HCT116 (cell line): Measurements from ENCODE around the gene TMEM106C. TPM values are rescaled to one million over a fixed set of nuclear protein-coding genes. Genes with fewer than 3 reads are reported as not detected.

Experiments used
- ATAC-seq: fragments of 200-7000 bp; cut with Tn5 transposase; 2 replicates; pipeline ENCODE4 v1.9.1; 2020; ENCODE audit warnings: mild to moderate bottlenecking, moderate library complexity
- BruUV-seq: library from RNA; stranded (reverse); fragments of 400-500 nt; replicated peaks from 2 replicates; lab custom pipeline; 2021; lab: Mats Ljungman, UMichigan
- CTCF ChIA-PET: fragments of 300-600 bp; sonication (Branson Sonifier 250); formaldehyde crosslinking; loops from one replicate; lab custom pipeline; 2021; ENCODE audit warnings: antibody characterized with exemption; lab: Charles Lee
- POLR2A ChIA-PET: fragments of 300-600, 350-600 bp; sonication (Branson Sonifier 250); formaldehyde crosslinking; loops from one replicate; lab custom pipeline; 2021; ENCODE audit warnings: antibody characterized with exemption; lab: Charles Lee
- RAD21 ChIA-PET, 2 experiments: fragments of 300-600 bp; sonication (Branson Sonifier 250); formaldehyde crosslinking; loops; one replicate each; lab custom pipeline; 2023; ENCODE audit warnings: low total read pairs in 2 of 2; ENCODE audit not compliant: uncharacterized antibody in 2 of 2, unreplicated experiment in 2 of 2, low non-redundant PET in 1 of 2; lab: Charles Lee
- DNase-seq: peaks from one replicate; pipeline ENCODE4 v3.0.0-alpha.2; 2010; ENCODE audit warnings: low read depth, low spot score
- H2AFZ ChIP-seq: fragments of 200-600 bp; shearing (Covaris generic), sonication (generic); 2 replicates; pipeline ENCODE4 v1.6.1; 2017; ENCODE audit warnings: low read depth, mixed run types, mixed read lengths, antibody characterized with exemption, low read length; ENCODE audit not compliant: poor library complexity, severe bottlenecking
- H3K27ac ChIP-seq: 2 replicates; pipeline ENCODE4 v1.5.1; 2012; ENCODE audit warnings: low read depth, low read length
- H3K27me3 ChIP-seq: fragments of 200-600 bp; sonication (generic); 2 replicates; pipeline ENCODE4 v1.6.1; 2016; ENCODE audit warnings: mixed run types, low read length, mixed read lengths; ENCODE audit not compliant: insufficient read depth
- H3K36me3 ChIP-seq, 2 experiments: fragments of 200-500 bp in 1 of 2; fragments of 200-600 bp in 1 of 2; sonication (Bioruptor generic) in 1 of 2; sonication (generic) in 1 of 2; 2 replicates each; pipeline versions ENCODE4 v1.5.1 to v1.6.1; 2014 to 2016; ENCODE audit warnings: low read length in 2 of 2, inconsistent platforms in 1 of 2, mixed read lengths in 1 of 2, mixed run types in 1 of 2; ENCODE audit not compliant: insufficient read depth in 2 of 2, control insufficient read depth in 1 of 2
- H3K4me1 ChIP-seq, 2 experiments: fragments of 200-600 bp in 1 of 2; sonication (generic) in 1 of 2; 2 replicates each; pipeline versions ENCODE4 v1.5.1 to v1.6.1; 2012 to 2017; ENCODE audit warnings: low read length in 2 of 2, inconsistent platforms in 1 of 2, mild to moderate bottlenecking in 1 of 2, mixed read lengths in 1 of 2, mixed run types in 1 of 2, moderate library complexity in 1 of 2; ENCODE audit not compliant: insufficient read depth in 2 of 2, control insufficient read depth in 1 of 2
- H3K4me2 ChIP-seq: fragments of 200-600 bp; sonication (generic); 2 replicates; pipeline ENCODE4 v1.6.1; 2017; ENCODE audit warnings: mixed run types, low read length, mixed read lengths
- H3K4me3 ChIP-seq, 2 experiments: fragments of 200-600 bp in 1 of 2; sonication (generic) in 1 of 2; replicated peaks in 1 of 2; 2 replicates each; pipeline ENCODE4 v1.5.1; 2011 to 2016; ENCODE audit warnings: low read length in 2 of 2, control low read depth in 1 of 2, low read depth in 1 of 2, mild to moderate bottlenecking in 1 of 2, mixed read lengths in 1 of 2, mixed run types in 1 of 2
- H3K79me2 ChIP-seq: fragments of 200-600 bp; sonication (generic); 2 replicates; pipeline ENCODE4 v1.6.1; 2017; ENCODE audit warnings: mild to moderate bottlenecking, mixed run types, low read length, moderate library complexity, mixed read lengths; ENCODE audit not compliant: insufficient read depth
- H3K9ac ChIP-seq: fragments of 200-600 bp; sonication (generic); 2 replicates; pipeline ENCODE4 v1.6.1; 2016; ENCODE audit warnings: low read length, mixed read lengths
- H3K9me2 ChIP-seq: fragments of 200-600 bp; sonication (generic), shearing (Covaris generic); 2 replicates; pipeline ENCODE4 v1.6.1; 2017; ENCODE audit warnings: mixed run types, mild to moderate bottlenecking, moderate library complexity; ENCODE audit not compliant: insufficient read depth
- H3K9me3 ChIP-seq, 2 experiments: fragments of 200-500 bp in 1 of 2; fragments of 200-600 bp in 1 of 2; sonication (Bioruptor generic) in 1 of 2; sonication (generic) in 1 of 2; 2 replicates each; pipeline ENCODE4 v1.6.1; 2014 to 2017; ENCODE audit warnings: low read length in 2 of 2, mixed read lengths in 2 of 2, inconsistent platforms in 1 of 2, low read depth in 1 of 2, mild to moderate bottlenecking in 1 of 2, mixed run types in 1 of 2, moderate library complexity in 1 of 2; ENCODE audit not compliant: control insufficient read depth in 1 of 2, insufficient read depth in 1 of 2
- H4K20me1 ChIP-seq: fragments of 200-600 bp; sonication (generic), shearing (Covaris generic); 2 replicates; pipeline ENCODE4 v1.6.1; 2017; ENCODE audit warnings: mixed run types, mild to moderate bottlenecking, moderate library complexity; ENCODE audit not compliant: insufficient read depth
- ATF3 ChIP-seq: IDR thresholded peaks from 2 replicates; pipeline ENCODE4 v1.6.1; 2012
- CBX3 ChIP-seq: IDR thresholded peaks from 2 replicates; pipeline ENCODE4 v1.6.1; 2012; ENCODE audit warnings: low read depth
- CTCF ChIP-seq, 3 experiments: fragments of 200-600 bp in 1 of 3; sonication (generic) in 1 of 3; IDR thresholded peaks in 2 of 3; conservative IDR thresholded peaks in 1 of 3; 2 replicates each; pipeline ENCODE4 v1.5.1; 2012 to 2017; ENCODE audit warnings: low read depth in 2 of 3, low read length in 2 of 3, antibody characterized with exemption in 1 of 3, borderline replicate concordance in 1 of 3, control low read depth in 1 of 3, mild to moderate bottlenecking in 1 of 3, mixed read lengths in 1 of 3, mixed run types in 1 of 3, moderate library complexity in 1 of 3; ENCODE audit not compliant: insufficient read depth in 1 of 3
- FOSL1 ChIP-seq: IDR thresholded peaks from 2 replicates; pipeline ENCODE4 v1.6.1; 2012; ENCODE audit warnings: low read depth
- JUND ChIP-seq: IDR thresholded peaks from 2 replicates; pipeline ENCODE4 v1.6.1; 2012
- MAX ChIP-seq: IDR thresholded peaks from 2 replicates; pipeline ENCODE4 v1.6.1; 2012
- REST ChIP-seq: IDR thresholded peaks from 2 replicates; pipeline ENCODE4 v1.6.1; 2012; ENCODE audit warnings: low read depth
- SIN3A ChIP-seq: IDR thresholded peaks from 2 replicates; pipeline ENCODE4 v1.6.1; 2012; ENCODE audit warnings: low read depth
- ZBTB33 ChIP-seq: IDR thresholded peaks from 2 replicates; pipeline ENCODE4 v1.6.1; 2011; ENCODE audit warnings: mild to moderate bottlenecking, low read length, moderate library complexity; ENCODE audit not compliant: insufficient replicate concordance; ENCODE audit errors: extremely low read depth
- ZFX ChIP-seq: fragments of 450-650 bp; IDR thresholded peaks from 2 replicates; pipeline ENCODE4 v1.6.1; 2017
- ZNF274 ChIP-seq: fragments of 200-500 bp; sonication (Bioruptor generic); IDR thresholded peaks from 2 replicates; pipeline ENCODE4 v1.6.1; 2014; ENCODE audit warnings: mild to moderate bottlenecking, low read depth, low read length, inconsistent platforms
- intact Hi-C: fragments of 100-400 bp; cut with micrococcal nuclease; formaldehyde crosslinking; loops from 2 replicates; pipeline ENCODE4 v1.10.0; 2022
- total RNA-seq: library from RNA; stranded (reverse); gene quantifications from one replicate; pipeline ENCODE4 v1.2.1, GENCODE V29; 2021; ENCODE audit not compliant: unreplicated experiment

The TMEM106C gene
- total RNA-seq, 1 experiment from 2014 or later: 94.7 TPM

- Histone ChIP-seq H2AFZ (peak overlapping the region; percentile 74), H3K9ac (no peak overlapping the region), H3K36me3 (no peaks in the 10 kb centered on the region), H3K4me3 (no peak overlapping the region), H3K79me2 (no peaks in the 10 kb centered on the region), H3K27ac (no peak overlapping the region), H3K9me2 (no peaks in the 10 kb centered on the region), H3K27me3 (no peaks in the 10 kb centered on the region), H3K4me2 (peak overlapping the region; percentile 53), H3K9me3 (no peaks in the 10 kb centered on the region), H4K20me1 (no peaks in the 10 kb centered on the region), H3K4me1 (peaks cover 9 to 24% of the 10 kb centered on the region in 2 experiments; a peak in 3 of 4 replicates)
- DNase-seq (no peak), ATAC-seq (peak; percentile 49; the same call in 1 of the 2 replicates)
- intact Hi-C loops: no loop called here
- CTCF ChIA-PET: interaction anchor here (2.2 kb wide), 1 partner anchor 49 kb away, joined by 7 read pairs; the partner anchor contains the start of gene VDR
- POLR2A ChIA-PET: no interaction called here
- no TSS peak for BruUV-seq
- TF ChIP-seq CTCF (IDR thresholded peaks at IDR 0.05 in 2 of 3, conservative IDR thresholded peaks at IDR 0.05 in 1 of 3; ENCODE audit: borderline replicate concordance in 1 of 3, insufficient read depth in 1 of 3, low read depth in 2 of 3, low read length in 2 of 3): no peak
- TF ChIP-seq JUND: peak; percentile 25; the same call in 1 of the 2 replicates
- RAD21 ChIA-PET: no interaction called here
These were observed 9.3 kb upstream of the TMEM106C start for GRCh38 chr12:47954058-47954457.

- H3K27ac ChIP-seq: no peak overlapping the region
- ATAC-seq (peak; percentile 13), DNase-seq (no peak)
- intact Hi-C loops: no loop called here
- H3K9me3 ChIP-seq: no peaks in the 10 kb centered on the region
- RAD21 ChIA-PET: no interaction called here
- BruUV-seq: no TSS peak
- H2AFZ ChIP-seq: peak overlapping the region; percentile 74
- no peak overlapping the region for H3K9ac ChIP-seq
- CTCF ChIA-PET: interaction anchor here (0.7 to 2.2 kb wide), 2 partner anchors 9 to 50 kb away, joined by 3 to 7 read pairs; partner anchors contain the start of genes TMEM106C and VDR
- H3K4me1 ChIP-seq: peaks cover 8 to 20% of the 10 kb centered on the region in 2 experiments; a peak in 3 of 4 replicates
- no peaks in the 10 kb centered on the region for H3K9me2 ChIP-seq
- no peaks in the 10 kb centered on the region for H3K79me2 ChIP-seq
- POLR2A ChIA-PET: no interaction called here
- no peaks in the 10 kb centered on the region for H3K36me3 ChIP-seq
- H4K20me1 ChIP-seq: no peaks in the 10 kb centered on the region
- H3K27me3 ChIP-seq: no peaks in the 10 kb centered on the region
- H3K4me3 ChIP-seq: no peak overlapping the region
- peak overlapping the region; percentile 53 for H3K4me2 ChIP-seq
- TF ChIP-seq SIN3A: no peak
- no peak for TF ChIP-seq ZBTB33
- no peak for TF ChIP-seq ZFX
- TF ChIP-seq REST: no peak
- TF ChIP-seq CBX3: no peak
- TF ChIP-seq ATF3: no peak
- TF ChIP-seq FOSL1: no peak
- TF ChIP-seq ZNF274: no peak
- no peak for TF ChIP-seq MAX
These were observed 8.8 kb upstream of the TMEM106C start for GRCh38 chr12:47954467-47955045.
